Endothelial cell (in vitro differentiated cells): Measurements from ENCODE around the gene SLC47A1. TPM values are rescaled to one million over a fixed set of nuclear protein-coding genes. Genes with fewer than 3 reads are reported as not detected.

Experiments used
- DNase-seq: peaks from one replicate; pipeline ENCODE4 v3.0.0; 2021; ENCODE audit warnings: low spot score
- H3K27ac Mint-ChIP-seq: one replicate; pipeline ENCODE4 v1.8.0; 2021; ENCODE audit warnings: mixed read lengths, inconsistent platforms; ENCODE audit not compliant: unreplicated experiment
- H3K27me3 Mint-ChIP-seq: one replicate; pipeline ENCODE4 v1.8.0; 2021; ENCODE audit warnings: mild to moderate bottlenecking, moderate library complexity, mixed read lengths, inconsistent platforms; ENCODE audit not compliant: unreplicated experiment
- H3K36me3 Mint-ChIP-seq: one replicate; pipeline ENCODE4 v1.8.0; 2021; ENCODE audit warnings: mild to moderate bottlenecking, low read depth, mixed read lengths, inconsistent platforms; ENCODE audit not compliant: unreplicated experiment
- H3K4me1 Mint-ChIP-seq: one replicate; pipeline ENCODE4 v1.8.0; 2021; ENCODE audit warnings: mild to moderate bottlenecking, mixed read lengths, inconsistent platforms; ENCODE audit not compliant: unreplicated experiment
- H3K4me3 Mint-ChIP-seq: one replicate; pipeline ENCODE4 v1.8.0; 2021; ENCODE audit warnings: mild to moderate bottlenecking, mixed read lengths, inconsistent platforms; ENCODE audit not compliant: unreplicated experiment
- H3K9me3 Mint-ChIP-seq: one replicate; pipeline ENCODE4 v1.8.0; 2021; ENCODE audit warnings: mixed read lengths, inconsistent platforms; ENCODE audit not compliant: unreplicated experiment
- total RNA-seq: library from RNA; stranded (reverse); fragmentation: NEBNext Ultra II Directional; extraction: Animal tissue kit (Norgen Biotek cat#: 25700); gene quantifications from one replicate; pipeline ENCODE4 v1.2.1, GENCODE V29; 2021; ENCODE audit not compliant: unreplicated experiment
- TF ChIP-seq, protein P1 (sequence below): fragments of 200-600 bp; sonication (generic); IDR thresholded peaks from one replicate; pipeline ENCODE4 v1.5.0; 2021; ENCODE audit warnings: antibody characterized with exemption; ENCODE audit not compliant: unreplicated experiment

Gene SLC47A1
- total RNA-seq, 1 donor from 2014 or later = 6.8 TPM

DNA sequence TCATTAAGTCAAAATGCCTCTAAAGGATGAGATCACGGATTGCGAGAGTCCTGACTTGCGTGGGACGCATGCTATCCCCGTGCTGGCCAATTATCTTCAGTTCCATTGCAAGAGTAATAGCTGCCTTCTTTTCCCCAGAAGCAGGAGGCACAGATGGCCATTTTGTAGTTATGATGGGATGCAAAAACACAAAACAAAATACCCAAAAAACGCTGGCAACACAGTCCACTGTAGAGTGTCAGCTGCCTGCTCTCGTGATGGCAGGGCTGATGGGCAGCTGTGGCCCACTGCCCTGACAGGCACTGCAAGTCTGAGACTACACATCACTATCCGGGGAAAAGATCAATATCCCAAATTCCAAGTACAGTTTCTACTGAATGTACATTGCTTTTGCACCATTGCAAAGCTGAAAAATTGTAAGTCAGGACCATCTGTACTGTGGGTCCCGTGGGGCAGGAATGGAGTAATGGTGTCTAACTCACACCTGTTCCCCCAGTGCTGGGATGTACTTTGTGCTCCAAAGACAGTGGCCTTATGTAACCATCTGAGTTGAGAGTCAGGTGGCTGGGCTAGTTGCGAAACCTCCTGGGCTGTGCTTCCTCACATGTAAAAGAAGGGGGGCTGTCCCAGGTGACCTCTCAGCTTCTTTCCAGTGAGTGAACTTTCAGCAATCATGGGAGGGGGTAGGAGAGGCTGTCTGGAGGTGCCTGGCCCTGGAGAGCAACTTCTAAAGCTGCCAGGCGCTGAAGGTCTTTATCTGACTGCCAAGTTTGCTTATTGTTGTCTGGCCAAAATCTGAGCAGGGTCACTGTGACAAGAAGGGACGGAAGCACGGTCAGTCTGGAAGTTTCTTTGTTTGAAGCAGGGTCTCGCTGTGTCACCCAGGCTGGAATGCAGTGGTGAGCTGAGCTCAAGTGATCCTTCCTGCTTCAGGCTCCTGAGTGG lies 4.7 kb downstream of the SLC47A1 start:
- H3K4me1 Mint-ChIP-seq = peaks cover 13% of the 10 kb centered on the region
- H3K27me3 Mint-ChIP-seq = peaks cover 9% of the 10 kb centered on the region
- DNase-seq = no peak
- TF ChIP-seq, protein P1, sequence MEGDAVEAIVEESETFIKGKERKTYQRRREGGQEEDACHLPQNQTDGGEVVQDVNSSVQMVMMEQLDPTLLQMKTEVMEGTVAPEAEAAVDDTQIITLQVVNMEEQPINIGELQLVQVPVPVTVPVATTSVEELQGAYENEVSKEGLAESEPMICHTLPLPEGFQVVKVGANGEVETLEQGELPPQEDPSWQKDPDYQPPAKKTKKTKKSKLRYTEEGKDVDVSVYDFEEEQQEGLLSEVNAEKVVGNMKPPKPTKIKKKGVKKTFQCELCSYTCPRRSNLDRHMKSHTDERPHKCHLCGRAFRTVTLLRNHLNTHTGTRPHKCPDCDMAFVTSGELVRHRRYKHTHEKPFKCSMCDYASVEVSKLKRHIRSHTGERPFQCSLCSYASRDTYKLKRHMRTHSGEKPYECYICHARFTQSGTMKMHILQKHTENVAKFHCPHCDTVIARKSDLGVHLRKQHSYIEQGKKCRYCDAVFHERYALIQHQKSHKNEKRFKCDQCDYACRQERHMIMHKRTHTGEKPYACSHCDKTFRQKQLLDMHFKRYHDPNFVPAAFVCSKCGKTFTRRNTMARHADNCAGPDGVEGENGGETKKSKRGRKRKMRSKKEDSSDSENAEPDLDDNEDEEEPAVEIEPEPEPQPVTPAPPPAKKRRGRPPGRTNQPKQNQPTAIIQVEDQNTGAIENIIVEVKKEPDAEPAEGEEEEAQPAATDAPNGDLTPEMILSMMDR = no peak
- no peak overlapping the region for H3K4me3 Mint-ChIP-seq
- H3K36me3 Mint-ChIP-seq = no peaks in the 10 kb centered on the region
- H3K9me3 Mint-ChIP-seq = no peaks in the 10 kb centered on the region
- no peak overlapping the region for H3K27ac Mint-ChIP-seq

DNA sequence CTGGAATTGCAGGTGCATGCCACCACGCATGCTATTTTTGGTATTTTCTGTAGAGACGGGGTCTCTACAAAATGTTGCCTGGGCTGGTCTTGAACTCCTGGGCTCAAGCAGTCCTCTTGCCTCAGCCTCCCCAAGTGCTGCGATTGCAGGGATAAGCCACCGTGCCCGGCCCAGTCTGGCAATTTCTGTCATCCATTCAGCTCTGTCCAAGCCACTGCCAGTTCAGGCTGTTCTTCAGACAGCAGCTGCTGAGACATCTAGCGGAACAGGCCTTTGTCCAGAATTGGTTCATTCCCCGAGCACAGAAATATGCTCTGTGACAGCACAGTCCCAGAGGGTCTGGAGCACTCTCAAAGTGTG lies 5.4 kb downstream of the SLC47A1 start:
- no peak for DNase-seq
- peaks cover 13% of the 10 kb centered on the region for H3K4me1 Mint-ChIP-seq
- H3K4me3 Mint-ChIP-seq = no peak overlapping the region
- H3K27ac Mint-ChIP-seq = no peak overlapping the region
- H3K9me3 Mint-ChIP-seq = no peaks in the 10 kb centered on the region
- H3K36me3 Mint-ChIP-seq = no peaks in the 10 kb centered on the region
- H3K27me3 Mint-ChIP-seq = peaks cover 9% of the 10 kb centered on the region
- TF ChIP-seq, protein P1 = no peak

DNA sequence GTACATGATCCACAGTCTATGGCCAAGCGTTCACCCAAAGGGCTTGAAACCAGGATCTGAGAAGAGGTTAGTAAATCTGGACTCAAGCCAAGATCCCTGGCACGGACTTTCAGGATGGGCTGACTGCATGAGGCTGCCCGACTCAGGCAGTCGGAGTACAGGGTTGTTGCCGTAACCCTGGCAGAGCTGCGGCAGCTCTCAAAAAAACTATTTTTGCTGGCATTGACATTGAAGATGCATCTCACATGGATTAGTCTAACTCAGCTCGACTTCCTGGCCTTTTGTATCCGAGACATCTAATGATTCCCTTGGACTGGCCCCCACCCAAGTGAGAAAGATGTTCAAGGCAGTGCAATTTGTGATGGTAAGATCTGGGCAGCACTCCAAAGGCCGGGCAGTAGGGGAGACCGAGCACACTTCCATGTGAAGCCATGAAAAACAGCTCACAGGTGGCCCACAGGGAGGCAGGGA lies 6.2 kb downstream of the SLC47A1 start:
- DNase-seq = no peak
- Mint-ChIP-seq H3K9me3 (no peaks in the 10 kb centered on the region), H3K27ac (no peak overlapping the region), H3K36me3 (no peaks in the 10 kb centered on the region), H3K4me1 (peaks cover 13% of the 10 kb centered on the region), H3K27me3 (peaks cover 1% of the 10 kb centered on the region), H3K4me3 (no peak overlapping the region)
- TF ChIP-seq, protein P1 = no peak

DNA sequence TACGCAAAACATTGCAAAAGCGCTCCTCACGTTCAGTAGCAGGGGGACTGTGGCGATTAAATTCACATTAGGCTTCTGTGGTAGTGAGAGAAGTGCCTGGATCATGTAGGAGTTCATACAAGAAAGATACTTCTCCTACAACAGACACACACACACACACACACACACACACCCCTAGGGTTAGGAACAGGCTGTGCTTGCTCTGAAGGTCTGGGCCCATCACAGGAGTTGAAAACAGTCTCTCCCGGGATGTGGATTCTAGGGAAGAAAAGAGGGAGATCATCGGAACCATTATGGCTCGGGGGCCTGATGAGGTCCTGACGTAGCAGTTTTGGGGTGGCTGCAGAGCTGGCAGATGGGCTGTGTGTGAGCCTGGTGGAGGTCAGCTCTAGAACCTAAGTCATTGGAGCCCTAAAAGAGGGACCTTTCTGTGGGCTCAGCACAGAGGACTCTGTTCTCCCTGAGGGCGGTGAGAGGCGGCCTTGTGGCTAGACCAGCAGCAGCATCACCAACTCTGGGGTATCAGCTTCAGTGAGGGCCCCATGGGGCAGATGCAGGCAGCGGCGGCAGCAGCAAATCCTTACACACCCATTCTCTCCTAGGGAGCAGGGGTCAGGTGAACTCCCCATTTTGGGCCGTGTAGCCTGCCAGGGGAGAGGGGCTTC lies 7.2 kb downstream of the SLC47A1 start:
- Mint-ChIP-seq H3K27me3 (no peaks in the 10 kb centered on the region), H3K36me3 (no peaks in the 10 kb centered on the region), H3K4me1 (peaks cover 13% of the 10 kb centered on the region), H3K27ac (no peak overlapping the region), H3K4me3 (no peak overlapping the region), H3K9me3 (no peaks in the 10 kb centered on the region)
- no peak for DNase-seq
- TF ChIP-seq, protein P1 = no peak

DNA sequence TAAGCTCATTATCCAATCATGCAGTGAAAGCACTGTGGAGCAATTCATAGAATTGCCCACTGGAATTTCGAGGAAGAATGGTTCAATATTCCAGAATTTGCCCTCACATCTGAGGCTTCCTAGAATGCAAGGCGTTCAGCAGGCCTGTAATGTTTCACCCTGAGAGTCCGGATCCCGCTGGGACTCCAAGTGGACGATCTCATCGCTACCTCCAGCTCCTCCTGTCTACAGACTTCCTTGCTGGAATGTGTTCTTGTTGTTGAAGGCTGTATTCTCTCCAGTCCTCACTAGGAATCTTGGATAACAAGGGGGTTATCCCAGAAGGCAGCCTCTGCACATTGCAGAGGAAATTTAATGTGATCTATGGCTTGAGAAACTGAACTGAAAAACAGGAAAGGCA lies 7.8 kb downstream of the SLC47A1 start:
- TF ChIP-seq, protein P1 = no peak
- no peaks in the 10 kb centered on the region for H3K27me3 Mint-ChIP-seq
- no peaks in the 10 kb centered on the region for H3K36me3 Mint-ChIP-seq
- H3K27ac Mint-ChIP-seq = no peak overlapping the region
- DNase-seq = no peak
- no peak overlapping the region for H3K4me3 Mint-ChIP-seq
- peaks cover 17% of the 10 kb centered on the region for H3K4me1 Mint-ChIP-seq
- H3K9me3 Mint-ChIP-seq = no peaks in the 10 kb centered on the region
